ENCODE results near the gene MOXD1. TPM values are rescaled to one million over a fixed set of nuclear protein-coding genes. Genes with fewer than 3 reads are reported as not detected.

MOXD1 gene
- total RNA-seq, 2 donors from 2014 or later: not detected

DNA sequence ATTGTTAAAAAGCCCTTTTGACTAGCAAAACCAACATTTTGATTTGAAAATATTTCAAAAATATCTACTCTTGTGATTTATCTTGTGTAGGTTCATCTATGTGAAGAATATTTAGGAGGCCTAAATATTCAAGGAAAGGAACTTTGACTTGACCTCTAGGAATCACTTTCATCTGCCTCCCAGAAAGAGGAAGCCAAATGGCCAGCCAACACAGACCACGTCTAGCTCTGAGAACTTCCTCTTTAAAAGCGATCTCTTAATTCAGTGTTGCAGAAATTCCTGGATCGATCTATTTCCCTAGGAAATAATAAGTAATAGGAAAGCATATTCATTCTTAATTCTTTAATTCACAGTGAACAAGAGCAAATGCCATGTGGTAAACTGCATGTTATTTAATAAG lies 9.6 kb upstream of the MOXD1 start:
- Mint-ChIP-seq H3K4me1 (no peaks in the 10 kb centered on the region), H3K9me3 (no peaks in the 10 kb centered on the region), H3K27me3 (peaks cover 32% of the 10 kb centered on the region), H3K27ac (no peak overlapping the region), H3K36me3 (ENCODE audit: low read depth) (no peaks in the 10 kb centered on the region), H3K4me3 (no peak overlapping the region)
- ATAC-seq (replicated peaks): no peak

DNA sequence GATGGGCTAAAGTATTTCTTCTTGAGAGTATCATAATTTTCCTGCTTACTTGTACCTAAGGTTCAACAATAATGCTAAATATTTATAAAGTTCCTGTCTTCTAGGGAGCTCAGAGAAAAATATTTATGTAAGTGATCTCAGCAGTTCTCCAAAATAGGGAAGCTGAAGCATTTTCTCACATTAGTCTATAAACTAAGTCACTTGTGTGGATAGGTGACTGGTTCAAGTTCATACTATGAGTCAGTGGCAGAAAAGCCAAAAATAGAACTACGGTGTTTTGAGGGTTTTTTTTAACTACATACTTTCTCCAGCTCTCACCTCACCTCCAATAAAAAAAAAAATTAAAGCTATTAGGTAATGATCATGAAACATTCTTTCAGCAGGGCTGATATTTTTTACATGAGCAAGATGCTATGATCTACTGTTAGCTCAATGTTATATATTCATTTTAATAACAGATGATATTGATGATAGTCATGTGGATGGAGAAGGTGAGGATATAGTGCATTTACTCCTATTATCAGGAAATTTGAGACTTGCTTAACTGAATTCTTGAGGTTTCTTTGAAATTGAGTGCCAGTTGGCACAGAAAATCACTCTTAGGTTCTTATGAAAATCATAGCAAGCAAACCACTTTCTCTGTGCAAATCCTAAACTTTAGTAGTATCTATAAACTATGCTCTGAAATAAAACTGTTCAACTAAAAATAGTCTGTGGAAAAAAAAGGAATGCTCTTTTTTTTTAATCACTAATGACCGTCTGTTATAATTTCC lies 4.1 kb upstream of the MOXD1 start:
- no peaks in the 10 kb centered on the region for H3K9me3 Mint-ChIP-seq
- H3K27me3 Mint-ChIP-seq: peaks cover 45% of the 10 kb centered on the region
- H3K4me1 Mint-ChIP-seq: no peaks in the 10 kb centered on the region
- H3K27ac Mint-ChIP-seq: no peak overlapping the region
- ATAC-seq (replicated peaks): peak; percentile 60
- H3K4me3 Mint-ChIP-seq: no peak overlapping the region
- H3K36me3 Mint-ChIP-seq (ENCODE audit: low read depth): no peaks in the 10 kb centered on the region

GRCh38 chr6:132404736-132405135 lies 3.5 kb upstream of the MOXD1 start:
- no peaks in the 10 kb centered on the region for H3K36me3 Mint-ChIP-seq (ENCODE audit: low read depth)
- no peaks in the 10 kb centered on the region for H3K9me3 Mint-ChIP-seq
- ATAC-seq (replicated peaks): peak; percentile 38
- H3K27ac Mint-ChIP-seq: no peak overlapping the region
- no peak overlapping the region for H3K4me3 Mint-ChIP-seq
- no peaks in the 10 kb centered on the region for H3K4me1 Mint-ChIP-seq
- peaks cover 47% of the 10 kb centered on the region for H3K27me3 Mint-ChIP-seq

DNA sequence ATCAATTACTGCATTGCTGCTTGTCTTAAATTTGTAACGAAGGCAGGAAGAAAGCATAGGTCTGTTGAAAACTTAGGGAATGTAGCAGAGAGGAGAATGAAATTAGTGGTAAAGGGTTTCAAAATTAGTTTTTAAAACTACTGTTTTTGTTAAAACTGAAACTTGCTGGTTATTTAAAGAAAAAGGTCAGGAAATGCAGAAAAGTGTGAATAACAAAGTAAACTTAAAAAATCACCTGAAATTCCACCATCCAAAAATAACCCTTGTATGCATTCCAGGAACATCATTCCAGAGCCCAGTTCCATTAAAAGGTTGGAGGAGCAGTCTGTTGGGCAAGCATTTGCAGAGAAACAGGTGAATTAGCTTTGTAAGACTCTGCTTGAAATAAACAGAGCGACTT lies 3.1 kb upstream of the MOXD1 start:
- Mint-ChIP-seq H3K27ac (no peak overlapping the region), H3K9me3 (no peaks in the 10 kb centered on the region), H3K4me1 (no peaks in the 10 kb centered on the region), H3K4me3 (no peak overlapping the region), H3K36me3 (ENCODE audit: low read depth) (no peaks in the 10 kb centered on the region), H3K27me3 (peaks cover 50% of the 10 kb centered on the region)
- ATAC-seq (replicated peaks): no peak

- peak overlapping the region; percentile 22 for H3K4me3 Mint-ChIP-seq
- peaks cover 60% of the 10 kb centered on the region for H3K27me3 Mint-ChIP-seq
- no peak for ATAC-seq (replicated peaks)
- H3K27ac Mint-ChIP-seq: no peak overlapping the region
- H3K36me3 Mint-ChIP-seq (ENCODE audit: low read depth): no peaks in the 10 kb centered on the region
- H3K9me3 Mint-ChIP-seq: peaks cover 2% of the 10 kb centered on the region
- H3K4me1 Mint-ChIP-seq: no peaks in the 10 kb centered on the region
Measured at GRCh38 chr6:132401618-132402285, 477 bp upstream of the MOXD1 start.

- Mint-ChIP-seq H3K4me1 (no peaks in the 10 kb centered on the region), H3K4me3 (peak overlapping the region; percentile 41), H3K27me3 (peaks cover 62% of the 10 kb centered on the region), H3K36me3 (ENCODE audit: low read depth) (no peaks in the 10 kb centered on the region), H3K9me3 (peaks cover 8% of the 10 kb centered on the region), H3K27ac (no peak overlapping the region)
- no peak for ATAC-seq (replicated peaks)
Measured at GRCh38 chr6:132400555-132400882, 756 bp downstream of the MOXD1 start.

GRCh38 chr6:132399376-132400074 lies 1.8 kb downstream of the MOXD1 start:
- Mint-ChIP-seq H3K4me3 (no peak overlapping the region), H3K36me3 (ENCODE audit: low read depth) (no peaks in the 10 kb centered on the region), H3K9me3 (peaks cover 17% of the 10 kb centered on the region), H3K4me1 (no peaks in the 10 kb centered on the region), H3K27me3 (peaks cover 69% of the 10 kb centered on the region), H3K27ac (no peak overlapping the region)
- no peak for ATAC-seq (replicated peaks)

- no peaks in the 10 kb centered on the region for H3K4me1 Mint-ChIP-seq
- peaks cover 29% of the 10 kb centered on the region for H3K9me3 Mint-ChIP-seq
- H3K36me3 Mint-ChIP-seq (ENCODE audit: low read depth): no peaks in the 10 kb centered on the region
- peaks cover 59% of the 10 kb centered on the region for H3K27me3 Mint-ChIP-seq
- no peak overlapping the region for H3K4me3 Mint-ChIP-seq
- no peak for ATAC-seq (replicated peaks)
- H3K27ac Mint-ChIP-seq: no peak overlapping the region
Measured at GRCh38 chr6:132395015-132395597, 6.2 kb downstream of the MOXD1 start.

GRCh38 chr6:132392792-132393191 lies 8.5 kb downstream of the MOXD1 start:
- no peaks in the 10 kb centered on the region for H3K36me3 Mint-ChIP-seq (ENCODE audit: low read depth)
- no peaks in the 10 kb centered on the region for H3K4me1 Mint-ChIP-seq
- no peak overlapping the region for H3K27ac Mint-ChIP-seq
- H3K27me3 Mint-ChIP-seq: peaks cover 57% of the 10 kb centered on the region
- no peak for ATAC-seq (replicated peaks)
- no peak overlapping the region for H3K4me3 Mint-ChIP-seq
- H3K9me3 Mint-ChIP-seq: peaks cover 29% of the 10 kb centered on the region

- Mint-ChIP-seq H3K27me3 (peaks cover 53% of the 10 kb centered on the region), H3K4me3 (no peak overlapping the region), H3K36me3 (ENCODE audit: low read depth) (no peaks in the 10 kb centered on the region), H3K27ac (no peak overlapping the region), H3K9me3 (peaks cover 29% of the 10 kb centered on the region), H3K4me1 (no peaks in the 10 kb centered on the region)
- ATAC-seq (replicated peaks): no peak
Measured at GRCh38 chr6:132392270-132392646, 9.0 kb downstream of the MOXD1 start.

- H3K36me3 Mint-ChIP-seq (ENCODE audit: low read depth): no peaks in the 10 kb centered on the region
- ATAC-seq (replicated peaks): no peak
- H3K4me1 Mint-ChIP-seq: no peaks in the 10 kb centered on the region
- peaks cover 49% of the 10 kb centered on the region for H3K27me3 Mint-ChIP-seq
- no peak overlapping the region for H3K27ac Mint-ChIP-seq
- H3K9me3 Mint-ChIP-seq: peaks cover 26% of the 10 kb centered on the region
- no peak overlapping the region for H3K4me3 Mint-ChIP-seq
Measured at GRCh38 chr6:132391391-132392269, 9.6 kb downstream of the MOXD1 start.

DNA sequence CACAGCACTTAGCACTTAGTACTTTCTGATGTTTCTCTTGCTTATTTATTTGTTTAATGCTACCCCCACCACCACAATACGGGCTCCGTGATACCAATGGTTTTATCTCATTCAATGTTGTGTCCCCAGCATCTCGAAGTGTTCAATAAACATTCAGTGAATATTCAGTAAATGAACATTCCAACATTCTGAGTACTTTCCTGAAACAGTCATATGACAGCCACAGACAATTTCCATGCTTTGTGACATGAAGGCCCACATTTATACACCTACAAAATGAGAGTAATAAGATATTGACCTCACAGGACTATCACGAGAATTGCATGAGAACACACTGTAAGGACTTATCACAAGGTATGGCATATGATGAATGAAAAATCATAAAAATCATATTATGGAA lies 10.8 kb downstream of the MOXD1 start:
- H3K9me3 Mint-ChIP-seq: peaks cover 21% of the 10 kb centered on the region
- no peaks in the 10 kb centered on the region for H3K4me1 Mint-ChIP-seq
- H3K4me3 Mint-ChIP-seq: no peak overlapping the region
- H3K27ac Mint-ChIP-seq: no peak overlapping the region
- H3K27me3 Mint-ChIP-seq: peaks cover 40% of the 10 kb centered on the region
- no peaks in the 10 kb centered on the region for H3K36me3 Mint-ChIP-seq (ENCODE audit: low read depth)
- no peak for ATAC-seq (replicated peaks)

DNA sequence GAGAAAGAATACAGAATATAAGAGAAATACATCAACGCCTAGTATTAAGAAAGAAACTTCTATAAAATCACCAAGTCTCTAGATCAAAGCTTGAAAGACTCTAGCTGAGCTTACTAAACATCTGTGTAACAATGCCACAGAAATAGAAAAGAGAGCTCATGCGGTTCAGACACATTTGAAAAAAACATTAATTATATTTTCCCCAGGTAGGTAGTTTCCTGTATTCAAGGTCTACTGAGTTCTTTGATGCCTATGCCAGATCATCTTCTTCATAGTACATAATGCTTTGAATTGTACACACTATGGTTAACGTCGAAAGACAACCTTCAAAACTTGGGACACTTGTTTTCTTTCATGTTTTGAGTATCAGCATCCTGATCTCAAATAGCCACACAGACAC lies 11.3 kb downstream of the MOXD1 start:
- H3K4me3 Mint-ChIP-seq: no peak overlapping the region
- H3K9me3 Mint-ChIP-seq: peaks cover 17% of the 10 kb centered on the region
- H3K27ac Mint-ChIP-seq: no peak overlapping the region
- H3K4me1 Mint-ChIP-seq: no peaks in the 10 kb centered on the region
- no peaks in the 10 kb centered on the region for H3K36me3 Mint-ChIP-seq (ENCODE audit: low read depth)
- ATAC-seq (replicated peaks): no peak
- peaks cover 39% of the 10 kb centered on the region for H3K27me3 Mint-ChIP-seq

DNA sequence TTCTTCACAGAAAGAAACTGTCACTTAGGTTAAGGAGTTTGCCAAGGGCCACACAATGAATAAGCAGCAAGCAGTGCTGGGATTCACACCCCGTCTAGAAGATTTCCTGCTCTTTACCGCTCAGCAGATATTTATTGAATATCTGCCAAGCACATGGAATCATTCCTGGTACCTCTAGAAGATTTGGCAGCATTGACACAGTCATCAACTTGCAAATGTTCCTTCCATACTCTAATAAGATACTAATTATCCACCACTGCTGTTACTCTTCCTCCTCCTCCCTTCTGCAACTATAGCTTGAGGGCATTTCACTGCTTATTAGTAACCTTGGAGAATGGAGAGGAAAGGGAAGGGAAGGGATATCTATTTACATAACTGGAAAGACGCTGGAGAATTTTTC lies 13.0 kb downstream of the MOXD1 start:
- Mint-ChIP-seq H3K9me3 (peaks cover 5% of the 10 kb centered on the region), H3K4me3 (no peak overlapping the region), H3K27ac (no peak overlapping the region), H3K36me3 (ENCODE audit: low read depth) (no peaks in the 10 kb centered on the region), H3K4me1 (no peaks in the 10 kb centered on the region), H3K27me3 (peaks cover 31% of the 10 kb centered on the region)
- no peak for ATAC-seq (replicated peaks)
